Adrenal gland (tissue), 5 donors: Measurements from ENCODE around the gene EXOC6B.

Experiments used
- CTCF ChIP-seq, 6 experiments: fragments of 450-650 bp in 4 of 6; fragments of 200-600 bp in 2 of 6; sonication (generic) in 1 of 6; IDR thresholded peaks; 1 replicate in 5 of 6; 2 replicates in 1 of 6; pipeline versions ENCODE4 v1.5.1 to v1.8.0; 2016 to 2021; ENCODE audit warnings: antibody characterized with exemption in 6 of 6, mild to moderate bottlenecking in 2 of 6, moderate library complexity in 1 of 6
- POLR2A ChIP-seq, 2 donors: fragments of 450-650 bp; IDR thresholded peaks; one replicate each; pipeline ENCODE4 v1.6.1; 2017; ENCODE audit warnings: antibody characterized with exemption in 2 of 2, mild to moderate bottlenecking in 2 of 2, moderate library complexity in 1 of 2
- donor health status: DM: no; HTN: no; CAD: no.

- no peak for TF ChIP-seq CTCF (IDR thresholded peaks at IDR 0.05)
- no peak for TF ChIP-seq POLR2A (IDR thresholded peaks at IDR 0.05)
Measured at GRCh38 chr2:72442270-72442669, 383.6 kb downstream of the EXOC6B start.
